NK-92 treated with Interleukin-12 subunit alpha and Interleukin-12 subunit beta, amount 100 ng/mL, for 24 hours (cell line): Measurements from ENCODE around the gene PGAP3.

ENCODE experiments used
- DNase-seq: peaks from one replicate; lab custom pipeline; 2025; lab: John Stamatoyannopoulos, UW

PGAP3 gene

GRCh38 chr17:39621523-39622379 lies 66.1 kb downstream of the PGAP3 start:
- peak; percentile 58 for DNase-seq
